H1 (cell line): ENCODE results near the gene NR5A2. TPM values are rescaled to one million over a fixed set of nuclear protein-coding genes. Genes with fewer than 3 reads are reported as not detected.

Experiments
- CTCF ChIA-PET: fragments of 300-600 bp; sonication (Branson Sonifier 250); formaldehyde crosslinking; loops from one replicate; lab custom pipeline; 2021; ENCODE audit not compliant: partially characterized antibody; lab: Charles Lee
- POLR2A ChIA-PET: fragments of 300-600 bp; sonication (Branson Sonifier 250); formaldehyde crosslinking; loops from one replicate; lab custom pipeline; 2021; ENCODE audit warnings: inconsistent platforms; ENCODE audit not compliant: partially characterized antibody; lab: Charles Lee
- DNase-seq, 2 experiments: peaks; one replicate each; pipeline versions ENCODE4 v3.0.0 to v3.0.0-alpha.2; 2010 to 2022; ENCODE audit warnings: low spot score in 2 of 2, low read depth in 1 of 2, mixed read lengths in 1 of 2
- FAIRE-seq: peaks from 2 replicates; lab custom pipeline; 2011; peaks lifted over from hg19 to GRCh38; lab: Jason Lieb, UNC
- H2AFZ ChIP-seq: 2 replicates; pipeline ENCODE4 v1.8.1; 2012; ENCODE audit warnings: low read length, inconsistent platforms
- H2AK5ac ChIP-seq: 2 replicates; pipeline ENCODE4 v1.6.1; 2013; ENCODE audit warnings: low read depth, low read length
- H2BK120ac ChIP-seq: replicated peaks from 2 replicates; pipeline ENCODE3; 2013; ENCODE audit warnings: low read depth, low read length, inconsistent platforms
- H2BK12ac ChIP-seq: 2 replicates; pipeline ENCODE4 v1.6.1; 2013; ENCODE audit warnings: low read depth, low read length
- H2BK15ac ChIP-seq: 2 replicates; pipeline ENCODE4 v1.6.1; 2013; ENCODE audit warnings: low read length
- H2BK20ac ChIP-seq: 2 replicates; pipeline ENCODE4 v1.6.1; 2013; ENCODE audit warnings: low read length
- H2BK5ac ChIP-seq: 2 replicates; pipeline ENCODE4 v1.6.1; 2013; ENCODE audit warnings: low read depth, low read length
- H3K14ac ChIP-seq: 2 replicates; pipeline ENCODE4 v1.6.1; 2013; ENCODE audit warnings: inconsistent platforms; ENCODE audit not compliant: insufficient read length
- H3K18ac ChIP-seq: 2 replicates; pipeline ENCODE4 v1.6.1; 2013; ENCODE audit warnings: low read length; ENCODE audit errors: extremely low read depth
- H3K23ac ChIP-seq: 2 replicates; pipeline ENCODE4 v1.6.1; 2013; ENCODE audit warnings: inconsistent platforms; ENCODE audit not compliant: insufficient read length
- H3K23me2 ChIP-seq: 2 replicates; pipeline ENCODE4 v1.6.1; 2013; ENCODE audit warnings: low read depth, low read length
- H3K27ac ChIP-seq: 2 replicates; pipeline ENCODE4 v1.6.1; 2011; ENCODE audit warnings: low read depth, low read length, inconsistent platforms
- H3K27me3 ChIP-seq, 4 experiments: replicated peaks in 1 of 4; 1 replicate in 1 of 4; 2 replicates in 3 of 4; pipeline versions ENCODE4 v1.6.1 to v1.8.1; 2011 to 2013; ENCODE audit warnings: low read length in 3 of 4, mild to moderate bottlenecking in 3 of 4, inconsistent platforms in 2 of 4, mixed read lengths in 2 of 4, moderate library complexity in 1 of 4; ENCODE audit not compliant: control insufficient read depth in 3 of 4, insufficient read depth in 3 of 4; ENCODE audit errors: extremely low read depth in 1 of 4
- H3K36me3 ChIP-seq, 4 experiments: 2 replicates each; pipeline versions ENCODE4 v1.6.1 to v1.8.1; 2011 to 2013; ENCODE audit warnings: mild to moderate bottlenecking in 4 of 4, low read length in 3 of 4, moderate library complexity in 2 of 4, control low read depth in 1 of 4, inconsistent platforms in 1 of 4; ENCODE audit not compliant: insufficient read depth in 4 of 4, control insufficient read depth in 2 of 4
- H3K4ac ChIP-seq: replicated peaks from 2 replicates; pipeline ENCODE3; 2013; ENCODE audit warnings: low read length, low read depth, mixed read lengths, inconsistent platforms; ENCODE audit not compliant: insufficient read length
- H3K4me1 ChIP-seq, 4 experiments: replicated peaks in 1 of 4; 1 replicate in 1 of 4; 2 replicates in 3 of 4; pipeline versions ENCODE4 v1.6.1 to v1.8.1; 2011 to 2013; ENCODE audit warnings: low read length in 3 of 4, inconsistent platforms in 2 of 4, mixed read lengths in 1 of 4; ENCODE audit not compliant: insufficient read depth in 4 of 4, control insufficient read depth in 3 of 4
- H3K4me2 ChIP-seq, 2 experiments: 2 replicates each; pipeline versions ENCODE4 v1.6.1 to v1.8.1; 2011 to 2013; ENCODE audit warnings: low read depth in 2 of 2, low read length in 2 of 2, control low read depth in 1 of 2, inconsistent platforms in 1 of 2, mild to moderate bottlenecking in 1 of 2; ENCODE audit not compliant: insufficient read depth in 1 of 2
- H3K4me3 ChIP-seq, 4 experiments: fragments of 200-600, 300-600 bp in 1 of 4; sonication (generic), shearing (Covaris generic), sonication (Bioruptor Twin) in 1 of 4; 2 replicates each; pipeline versions ENCODE4 v1.5.1 to v1.8.1; 2011 to 2016; ENCODE audit warnings: low read length in 4 of 4, low read depth in 3 of 4, control low read depth in 2 of 4, inconsistent platforms in 2 of 4, mild to moderate bottlenecking in 2 of 4, mixed read lengths in 1 of 4, moderate library complexity in 1 of 4; ENCODE audit not compliant: insufficient read depth in 2 of 4; ENCODE audit errors: extremely low read depth in 1 of 4
- H3K56ac ChIP-seq: replicated peaks from 2 replicates; pipeline ENCODE3; 2013; ENCODE audit warnings: low read depth, mild to moderate bottlenecking, mixed read lengths, low read length, inconsistent platforms; ENCODE audit not compliant: insufficient read length
- H3K79me1 ChIP-seq: 2 replicates; pipeline ENCODE4 v1.6.1; 2013; ENCODE audit warnings: low read depth, low read length, control low read depth
- H3K79me2 ChIP-seq, 2 experiments: 2 replicates each; pipeline versions ENCODE4 v1.6.1 to v1.8.1; 2012 to 2013; ENCODE audit warnings: low read length in 2 of 2, mild to moderate bottlenecking in 2 of 2, inconsistent platforms in 1 of 2; ENCODE audit not compliant: insufficient read depth in 2 of 2, control insufficient read depth in 1 of 2
- H3K9ac ChIP-seq, 4 experiments: replicated peaks in 1 of 4; 1 replicate in 1 of 4; 2 replicates in 3 of 4; pipeline versions ENCODE4 v1.6.1 to v1.8.1; 2011 to 2013; ENCODE audit warnings: low read depth in 3 of 4, low read length in 3 of 4, control low read depth in 2 of 4, mild to moderate bottlenecking in 2 of 4, moderate library complexity in 2 of 4, inconsistent platforms in 1 of 4; ENCODE audit errors: extremely low read depth in 1 of 4
- H3K9me3 ChIP-seq, 2 experiments: 2 replicates each; pipeline versions ENCODE4 v1.6.1 to v1.8.1; 2012 to 2013; ENCODE audit warnings: mild to moderate bottlenecking in 2 of 2, moderate library complexity in 2 of 2, control low read depth in 1 of 2, inconsistent platforms in 1 of 2, low read depth in 1 of 2, low read length in 1 of 2, mixed read lengths in 1 of 2; ENCODE audit not compliant: insufficient read depth in 2 of 2
- H4K20me1 ChIP-seq, 2 experiments: replicated peaks in 1 of 2; 2 replicates each; pipeline versions ENCODE3 to v1.8.1; 2011 to 2013; ENCODE audit warnings: inconsistent platforms in 2 of 2, low read length in 2 of 2, mild to moderate bottlenecking in 1 of 2; ENCODE audit not compliant: insufficient read depth in 2 of 2, control insufficient read depth in 1 of 2
- H4K5ac ChIP-seq: 2 replicates; pipeline ENCODE4 v1.6.1; 2013; ENCODE audit warnings: low read length, low read depth, mixed read lengths, inconsistent platforms; ENCODE audit not compliant: insufficient read length
- H4K8ac ChIP-seq: 2 replicates; pipeline ENCODE4 v1.8.0; 2013; ENCODE audit warnings: mild to moderate bottlenecking, moderate library complexity, low read length, inconsistent platforms; ENCODE audit not compliant: insufficient read depth; ENCODE audit errors: extremely low read depth
- H4K91ac ChIP-seq: replicated peaks from 2 replicates; pipeline ENCODE3; 2013; ENCODE audit warnings: low read length, mixed read lengths, inconsistent platforms; ENCODE audit not compliant: insufficient read length
- WGBS, 2 experiments: shearing (Covaris generic) in 1 of 2; methylation state at CpG; one replicate each; pipeline versions ENCODE4 v1.1.6 to v1.1.7; 2013 to 2015; ENCODE audit warnings: low lambda C conversion rate in 2 of 2, mixed read lengths in 2 of 2, inconsistent platforms in 1 of 2, low coverage in 1 of 2, missing lambda C conversion rate in 1 of 2; ENCODE audit not compliant: insufficient replicate concordance in 2 of 2, insufficient coverage in 1 of 2, insufficient read length in 1 of 2; ENCODE audit errors: extremely low coverage in 1 of 2, missing lambda C conversion rate in 1 of 2; 5-methylcytosine and 5-hydroxymethylcytosine counted together
- polyA plus RNA-seq, 7 experiments: library from polyadenylated mRNA; depleted of rRNA in 3 of 7; stranded (reverse) in 5 of 7; unstranded in 2 of 7; fragments of >200 nt in 5 of 7; fragments of 200-250 nt in 2 of 7; gene quantifications; 1 replicate in 5 of 7; 2 replicates in 1 of 7; 4 replicates in 1 of 7; pipeline versions ENCODE4 v1.2.1 to v1.2.3, GENCODE V29; 2011 to 2013; ENCODE audit warnings: missing spikeins in 2 of 7, mixed read lengths in 2 of 7
- total RNA-seq: library from RNA; stranded (reverse); fragmentation: NEBNext Ultra II Directional; extraction: Animal tissue kit (Norgen Biotek cat#: 25700); gene quantifications from 2 replicates; pipeline ENCODE4 v1.2.1, GENCODE V29; 2021

NR5A2 gene
- total and polyA plus RNA-seq, 2 of the 8 experiments (the other 6 are each of a cell fraction or from before 2014, with no cell fraction given): 1.7 to 11.6 TPM

DNA sequence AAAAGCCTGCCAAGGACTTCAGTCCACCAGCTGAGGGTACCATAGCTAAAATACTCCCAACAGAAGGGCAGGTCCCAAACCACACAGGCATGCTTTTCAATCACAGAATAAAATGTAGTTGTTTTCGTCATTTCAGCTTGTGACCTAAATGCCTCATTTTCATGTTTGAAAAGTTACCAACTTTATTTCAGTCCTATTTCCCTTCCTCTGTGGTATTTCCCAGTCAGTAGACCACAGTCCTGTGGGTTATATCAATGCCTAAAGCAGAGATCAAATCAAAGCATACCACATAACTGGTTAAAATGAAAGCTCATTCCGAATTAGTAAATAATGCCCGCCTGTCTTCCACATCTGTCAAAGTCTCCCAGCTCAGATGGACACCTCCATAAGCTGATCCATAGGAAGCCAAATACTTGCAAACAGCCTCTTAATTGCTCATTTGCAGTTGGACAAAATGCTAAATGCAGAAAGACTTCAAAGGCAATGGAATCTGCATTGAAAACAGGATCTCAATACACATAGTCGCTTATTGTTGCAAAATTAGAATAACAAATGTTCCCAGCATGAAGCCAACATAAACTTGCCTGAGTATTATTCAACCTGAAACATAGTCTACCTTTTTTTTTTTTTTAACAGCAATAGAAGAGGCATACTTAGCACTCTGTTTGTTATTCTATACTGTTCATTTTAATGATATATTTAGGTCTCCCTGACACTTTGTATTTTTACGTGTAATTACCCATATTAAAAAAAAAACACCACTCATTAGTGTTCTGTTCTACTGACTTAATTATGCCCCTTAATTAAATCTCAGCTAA, 53.9 kb downstream of the NR5A2 start:
- Histone ChIP-seq H2BK15ac (no peak overlapping the region), H3K27ac (no peak overlapping the region), H3K79me1 (no peaks in the 10 kb centered on the region), H3K27me3 (peaks cover 0 to 1% (median 0%) of the 10 kb centered on the region in 4 experiments; a peak in 3 of 7 replicates), H4K20me1 (peaks cover 0 to 3% of the 10 kb centered on the region in 2 experiments), H3K56ac (no peak overlapping the region), H3K23ac (no peak overlapping the region), H2BK20ac (no peak overlapping the region), H3K18ac (no peak overlapping the region), H4K8ac (no peak overlapping the region), H2BK120ac (no peak overlapping the region), H3K9me3 (no peaks in the 10 kb centered on the region), H2BK5ac (no peak overlapping the region), H3K4me2 (peak overlapping the region; percentile 26 to 45), H3K9ac (no peak overlapping the region), H2BK12ac (no peak overlapping the region), H3K4me3 (peak overlapping the region in 1 of 4 experiments; percentile 31; a peak in 1 of 8 replicates), H3K23me2 (no peaks in the 10 kb centered on the region), H2AFZ (no peak overlapping the region), H4K5ac (no peak overlapping the region), H3K4ac (no peak overlapping the region), H3K14ac (no peak overlapping the region), H2AK5ac (no peak overlapping the region), H3K36me3 (no peaks in the 10 kb centered on the region), H3K4me1 (peaks cover 2 to 7% (median 6%) of the 10 kb centered on the region in 4 experiments; a peak in 5 of 7 replicates), H4K91ac (no peak overlapping the region), H3K79me2 (no peaks in the 10 kb centered on the region)
- DNase-seq (peak in 1 of 2 experiments; percentile 32), FAIRE-seq (peak; percentile 39)
- ChIA-PET CTCF (interaction anchor here (0.6 to 2.0 kb wide), 3 partner anchors 11 to 50 kb away, joined by 3 to 9 read pairs (median 4); no protein-coding TSS in a partner anchor), POLR2A (interaction anchor here (0.7 to 1.1 kb wide), 2 partner anchors 27 to 126 kb away, joined by 3 to 4 read pairs; no protein-coding TSS in a partner anchor)
- 18% methylated on average over 5 of the region's 5 CpGs; no CpG with 5 or more reads in 1 of the 2 experiments for WGBS, 2 experiments
